WERI-Rb-1 (cell line): ENCODE data around the gene KANSL1L.

Experiments
- DNase-seq: peaks from one replicate; pipeline ENCODE4 v3.0.0-alpha.2; 2020
- H3K27ac ChIP-seq: fragments of 250-450 bp; sonication (Bioruptor Pico); 2 replicates; pipeline ENCODE4 v1.5.1; 2020; ENCODE audit warnings: mild to moderate bottlenecking, moderate library complexity
- H3K27me3 ChIP-seq: fragments of 250-450 bp; sonication (Bioruptor Pico); 2 replicates; pipeline ENCODE4 v1.5.1; 2021; ENCODE audit warnings: mild to moderate bottlenecking, low read depth, moderate library complexity; ENCODE audit not compliant: insufficient read depth, severe bottlenecking
- H3K36me3 ChIP-seq: fragments of 250-450 bp; sonication (Bioruptor Pico); 2 replicates; pipeline ENCODE4 v1.5.1; 2020; ENCODE audit warnings: mild to moderate bottlenecking, moderate library complexity
- H3K4me3 ChIP-seq: 2 replicates; pipeline ENCODE4 v1.5.1; 2011; ENCODE audit warnings: low read depth, mild to moderate bottlenecking, control low read depth, low read length
- H3K9me3 ChIP-seq: fragments of 250-450 bp; sonication (Bioruptor Pico); 2 replicates; pipeline ENCODE4 v1.5.1; 2021; ENCODE audit warnings: mild to moderate bottlenecking, moderate library complexity; ENCODE audit not compliant: severe bottlenecking
- CTCF ChIP-seq: IDR thresholded peaks from 2 replicates; pipeline ENCODE4 v1.5.1; 2011; ENCODE audit warnings: low read depth, mild to moderate bottlenecking, control low read depth, inconsistent platforms, low read length

The KANSL1L gene

GRCh38 chr2:210203147-210203546 is 31.9 kb upstream of the KANSL1L start:
- Histone ChIP-seq H3K27me3 (no peaks in the 10 kb centered on the region), H3K27ac (no peak overlapping the region), H3K36me3 (no peaks in the 10 kb centered on the region), H3K4me3 (no peak overlapping the region), H3K9me3 (no peaks in the 10 kb centered on the region)
- no peak for TF ChIP-seq CTCF
- no peak for DNase-seq

- no peak for DNase-seq
- Histone ChIP-seq H3K27ac (no peak overlapping the region), H3K4me3 (no peak overlapping the region), H3K9me3 (no peaks in the 10 kb centered on the region), H3K27me3 (no peaks in the 10 kb centered on the region), H3K36me3 (no peaks in the 10 kb centered on the region)
- TF ChIP-seq CTCF: no peak
Observed at GRCh38 chr2:210199854-210200253, 28.6 kb upstream of the KANSL1L start.

- DNase-seq: no peak
- Histone ChIP-seq H3K27me3 (no peaks in the 10 kb centered on the region), H3K36me3 (no peaks in the 10 kb centered on the region), H3K27ac (no peak overlapping the region), H3K4me3 (no peak overlapping the region), H3K9me3 (no peaks in the 10 kb centered on the region)
- TF ChIP-seq CTCF: no peak
Observed at GRCh38 chr2:210199186-210199765, 28.1 kb upstream of the KANSL1L start.

GRCh38 chr2:210198326-210198725 is 27.1 kb upstream of the KANSL1L start:
- Histone ChIP-seq H3K27me3 (no peaks in the 10 kb centered on the region), H3K36me3 (no peaks in the 10 kb centered on the region), H3K27ac (no peak overlapping the region), H3K9me3 (no peaks in the 10 kb centered on the region), H3K4me3 (no peak overlapping the region)
- no peak for DNase-seq
- TF ChIP-seq CTCF: no peak

GRCh38 chr2:210197720-210198119 is 26.5 kb upstream of the KANSL1L start:
- no peak for DNase-seq
- no peak for TF ChIP-seq CTCF
- Histone ChIP-seq H3K36me3 (no peaks in the 10 kb centered on the region), H3K27me3 (no peaks in the 10 kb centered on the region), H3K9me3 (no peaks in the 10 kb centered on the region), H3K27ac (no peak overlapping the region), H3K4me3 (no peak overlapping the region)

GRCh38 chr2:210195101-210195852 is 24.1 kb upstream of the KANSL1L start:
- Histone ChIP-seq H3K27ac (no peak overlapping the region), H3K9me3 (no peaks in the 10 kb centered on the region), H3K36me3 (no peaks in the 10 kb centered on the region), H3K4me3 (no peak overlapping the region), H3K27me3 (no peaks in the 10 kb centered on the region)
- peak; percentile 33; the same call in 1 of the 2 replicates for TF ChIP-seq CTCF
- no peak for DNase-seq
